A673 (cell line): ENCODE results near the gene EDAR. TPM values are rescaled to one million over a fixed set of nuclear protein-coding genes. Genes with fewer than 3 reads are reported as not detected.

Source experiments
- BruUV-seq: library from RNA; stranded (reverse); fragments of 400-500 nt; replicated peaks from 2 replicates; lab custom pipeline; 2021; lab: Mats Ljungman, UMichigan
- CTCF ChIA-PET: fragments of 300-600 bp; sonication (Branson Sonifier 250); formaldehyde crosslinking; loops from one replicate; lab custom pipeline; 2022; ENCODE audit warnings: antibody characterized with exemption; lab: Charles Lee
- POLR2A ChIA-PET: fragments of 300-600 bp; sonication (Branson Sonifier 250); formaldehyde crosslinking; loops from one replicate; lab custom pipeline; 2022; ENCODE audit warnings: antibody characterized with exemption; ENCODE audit not compliant: low non-redundant PET; lab: Charles Lee
- DNase-seq: peaks from one replicate; pipeline ENCODE4 v3.0.0-alpha.2; 2015; ENCODE audit warnings: low spot score
- H3K27ac ChIP-seq: fragments of 200-600 bp; sonication (generic); 2 replicates; pipeline ENCODE4 v1.5.1; 2016; ENCODE audit warnings: mixed run types, low read depth, mild to moderate bottlenecking, mixed read lengths, antibody characterized with exemption, low read length; ENCODE audit not compliant: poor library complexity, severe bottlenecking
- H3K27me3 ChIP-seq: fragments of 200-600 bp; sonication (generic); replicated peaks from 2 replicates; pipeline ENCODE4 v1.6.1; 2017; ENCODE audit warnings: mixed run types, low read depth, mild to moderate bottlenecking, mixed read lengths, antibody characterized with exemption, low read length; ENCODE audit not compliant: insufficient read depth, poor library complexity
- H3K36me3 ChIP-seq: fragments of 200-600 bp; sonication (generic); 2 replicates; pipeline ENCODE4 v1.6.1; 2016; ENCODE audit warnings: mixed run types, mild to moderate bottlenecking, mixed read lengths, antibody characterized with exemption, low read length; ENCODE audit not compliant: insufficient read depth, poor library complexity, severe bottlenecking
- H3K4me1 ChIP-seq: fragments of 200-600 bp; sonication (generic); 2 replicates; pipeline ENCODE4 v1.6.1; 2017; ENCODE audit warnings: mixed run types, mild to moderate bottlenecking, mixed read lengths, antibody characterized with exemption, low read length; ENCODE audit not compliant: insufficient read depth, poor library complexity, severe bottlenecking
- H3K4me3 ChIP-seq: fragments of 200-600 bp; sonication (generic); 2 replicates; pipeline ENCODE4 v1.5.1; 2016; ENCODE audit warnings: low read depth, mixed run types, mild to moderate bottlenecking, mixed read lengths, low read length; ENCODE audit not compliant: poor library complexity, severe bottlenecking
- H3K9me3 ChIP-seq: fragments of 200-600 bp; sonication (generic); 2 replicates; pipeline ENCODE4 v1.6.1; 2016; ENCODE audit warnings: mixed run types, low read depth, mild to moderate bottlenecking, mixed read lengths, antibody characterized with exemption, low read length; ENCODE audit not compliant: poor library complexity, severe bottlenecking
- EZH2 ChIP-seq: fragments of 200-600 bp; sonication (generic); IDR thresholded peaks from 2 replicates; pipeline ENCODE4 v1.6.1; 2017; ENCODE audit warnings: borderline replicate concordance, low read depth, mild to moderate bottlenecking, mixed read lengths, antibody characterized with exemption, low read length; ENCODE audit not compliant: poor library complexity, severe bottlenecking
- intact Hi-C: fragments of 100-400 bp; cut with micrococcal nuclease; formaldehyde crosslinking; loops from one replicate; pipeline ENCODE4 v1.10.0; 2022; ENCODE audit not compliant: unreplicated experiment
- total RNA-seq: library from RNA; stranded (reverse); gene quantifications from 2 replicates; pipeline ENCODE4 v1.2.3, GENCODE V29; 2021
- TF ChIP-seq, protein P1 (sequence below): fragments of 300-800, 200-600 bp; sonication (generic); conservative IDR thresholded peaks from 2 replicates; pipeline ENCODE4 v1.5.1; 2017; ENCODE audit warnings: low read depth, mild to moderate bottlenecking, antibody characterized with exemption, low read length, moderate library complexity, mixed read lengths

EDAR gene
- total RNA-seq, 1 experiment from 2014 or later, result not detected

DNA sequence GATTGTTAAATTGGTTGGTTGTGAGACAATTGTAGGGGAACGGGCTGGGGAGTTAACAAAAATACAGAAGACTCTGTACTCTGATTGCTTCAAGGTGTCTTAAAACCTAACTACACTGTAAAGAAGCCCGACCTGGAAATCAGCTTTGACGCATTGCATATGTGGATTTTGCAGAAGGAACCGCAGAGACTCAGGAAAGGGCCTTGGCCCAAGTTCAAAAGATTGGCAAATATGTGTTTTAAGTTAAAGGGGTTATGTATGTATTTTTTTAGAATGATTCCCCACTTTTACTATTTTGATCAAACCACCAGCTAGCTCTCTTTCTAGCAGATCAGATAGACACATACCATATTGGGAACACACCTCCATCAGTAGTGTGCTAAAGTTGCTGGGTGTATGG is 18.0 kb upstream of the EDAR start:
- Histone ChIP-seq H3K27ac (no peak overlapping the region), H3K9me3 (no peaks in the 10 kb centered on the region), H3K36me3 (no peaks in the 10 kb centered on the region), H3K4me1 (no peaks in the 10 kb centered on the region), H3K4me3 (no peak overlapping the region), H3K27me3 (no peaks in the 10 kb centered on the region)
- POLR2A ChIA-PET, result no interaction called here
- DNase-seq, result no peak
- no peak for TF ChIP-seq EZH2
- TF ChIP-seq, protein P1, sequence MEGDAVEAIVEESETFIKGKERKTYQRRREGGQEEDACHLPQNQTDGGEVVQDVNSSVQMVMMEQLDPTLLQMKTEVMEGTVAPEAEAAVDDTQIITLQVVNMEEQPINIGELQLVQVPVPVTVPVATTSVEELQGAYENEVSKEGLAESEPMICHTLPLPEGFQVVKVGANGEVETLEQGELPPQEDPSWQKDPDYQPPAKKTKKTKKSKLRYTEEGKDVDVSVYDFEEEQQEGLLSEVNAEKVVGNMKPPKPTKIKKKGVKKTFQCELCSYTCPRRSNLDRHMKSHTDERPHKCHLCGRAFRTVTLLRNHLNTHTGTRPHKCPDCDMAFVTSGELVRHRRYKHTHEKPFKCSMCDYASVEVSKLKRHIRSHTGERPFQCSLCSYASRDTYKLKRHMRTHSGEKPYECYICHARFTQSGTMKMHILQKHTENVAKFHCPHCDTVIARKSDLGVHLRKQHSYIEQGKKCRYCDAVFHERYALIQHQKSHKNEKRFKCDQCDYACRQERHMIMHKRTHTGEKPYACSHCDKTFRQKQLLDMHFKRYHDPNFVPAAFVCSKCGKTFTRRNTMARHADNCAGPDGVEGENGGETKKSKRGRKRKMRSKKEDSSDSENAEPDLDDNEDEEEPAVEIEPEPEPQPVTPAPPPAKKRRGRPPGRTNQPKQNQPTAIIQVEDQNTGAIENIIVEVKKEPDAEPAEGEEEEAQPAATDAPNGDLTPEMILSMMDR, result no peak
- CTCF ChIA-PET, result no interaction called here
- intact Hi-C loops, result no loop called here
- no TSS peak for BruUV-seq

DNA sequence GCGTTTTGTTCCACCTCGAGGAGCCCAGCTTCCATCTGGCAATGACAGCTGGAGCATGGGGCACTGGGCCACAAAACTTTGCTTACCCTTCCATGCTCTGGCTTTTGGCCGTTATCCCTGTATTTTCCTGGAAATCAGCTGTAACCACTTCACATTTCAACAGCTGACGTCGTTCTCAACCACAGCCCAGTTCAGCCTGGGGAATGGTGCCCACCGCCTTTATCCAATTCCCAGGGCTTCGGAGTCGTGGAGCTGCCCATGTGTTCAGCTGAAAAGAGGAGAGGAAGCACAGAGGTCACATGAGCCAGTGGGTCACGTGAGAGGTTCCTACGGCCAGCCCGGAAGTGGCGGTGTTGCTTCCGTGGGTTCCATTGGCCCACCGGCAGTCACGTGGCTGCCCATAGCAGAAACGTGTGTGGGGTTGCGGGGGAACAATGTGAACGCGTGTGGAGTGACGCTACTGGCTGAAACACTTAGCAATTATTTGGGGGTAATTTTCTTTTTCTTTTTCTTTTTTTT is 16.7 kb upstream of the EDAR start:
- Histone ChIP-seq H3K4me3 (no peak overlapping the region), H3K27ac (no peak overlapping the region), H3K27me3 (no peaks in the 10 kb centered on the region), H3K9me3 (no peaks in the 10 kb centered on the region), H3K36me3 (no peaks in the 10 kb centered on the region), H3K4me1 (no peaks in the 10 kb centered on the region)
- no peak for DNase-seq
- BruUV-seq, result no TSS peak
- intact Hi-C loops, result no loop called here
- CTCF ChIA-PET, result no interaction called here
- no peak for TF ChIP-seq EZH2
- TF ChIP-seq, protein P1, result no peak
- POLR2A ChIA-PET, result no interaction called here

DNA sequence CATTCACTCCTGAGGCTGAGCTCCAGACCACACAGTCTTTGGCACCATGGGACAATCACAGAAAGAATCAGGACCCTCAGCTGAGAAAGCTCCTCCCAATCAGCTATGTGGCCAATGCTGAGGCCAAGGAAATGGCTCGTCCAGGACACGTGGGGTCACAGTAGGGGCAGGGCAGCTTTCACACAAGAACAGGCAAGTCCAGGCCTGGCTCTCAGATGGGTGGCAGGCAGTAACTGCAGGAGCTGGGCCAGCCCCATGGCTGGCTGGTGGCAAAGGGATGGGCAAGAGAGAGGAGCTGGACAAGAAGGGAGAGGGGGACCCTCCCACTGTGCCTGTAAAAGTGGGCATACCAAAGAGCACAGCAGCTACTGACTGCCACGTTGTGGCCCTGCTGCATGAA is 12.2 kb upstream of the EDAR start:
- no peaks in the 10 kb centered on the region for H3K27me3 ChIP-seq
- TF ChIP-seq EZH2, result no peak
- no peak for DNase-seq
- intact Hi-C loops, result no loop called here
- no peaks in the 10 kb centered on the region for H3K4me1 ChIP-seq
- CTCF ChIA-PET, result interaction anchor here (0.6 kb wide), 1 partner anchor 9 kb away, joined by 3 read pairs; no protein-coding TSS in a partner anchor
- no peaks in the 10 kb centered on the region for H3K36me3 ChIP-seq
- H3K9me3 ChIP-seq, result no peaks in the 10 kb centered on the region
- no TSS peak for BruUV-seq
- no peak overlapping the region for H3K4me3 ChIP-seq
- no peak overlapping the region for H3K27ac ChIP-seq
- POLR2A ChIA-PET, result no interaction called here

DNA sequence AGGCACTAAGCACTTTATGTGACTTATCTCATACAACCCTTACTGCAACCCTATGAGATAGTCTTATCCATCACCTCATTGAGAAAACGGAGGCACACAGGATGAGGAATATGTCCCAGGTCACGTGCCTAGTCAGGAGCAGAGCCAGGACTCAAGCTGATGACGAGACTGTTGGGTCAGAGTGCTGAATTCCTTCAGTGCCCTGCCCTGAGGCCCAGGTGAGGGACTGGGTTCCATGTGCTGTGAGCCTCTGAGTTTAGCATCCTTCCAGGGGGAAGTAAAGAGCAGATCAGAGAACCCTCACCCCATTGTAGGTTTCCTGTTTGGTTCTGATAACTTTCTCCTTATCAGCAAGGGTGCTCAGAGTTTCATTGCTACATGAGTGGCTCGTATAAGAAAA is 11.7 kb upstream of the EDAR start:
- DNase-seq, result no peak
- no peak for TF ChIP-seq EZH2
- TF ChIP-seq, protein P1, result no peak
- BruUV-seq, result no TSS peak
- Histone ChIP-seq H3K4me1 (no peaks in the 10 kb centered on the region), H3K36me3 (no peaks in the 10 kb centered on the region), H3K4me3 (no peak overlapping the region), H3K27me3 (no peaks in the 10 kb centered on the region), H3K27ac (no peak overlapping the region), H3K9me3 (no peaks in the 10 kb centered on the region)
- ChIA-PET CTCF (no interaction called here), POLR2A (no interaction called here)
- intact Hi-C loops, result no loop called here
